Neural cell (in vitro differentiated cells): Measurements from ENCODE around the gene RNF113A. TPM values are rescaled to one million over a fixed set of nuclear protein-coding genes. Genes with fewer than 3 reads are reported as not detected.
"Not testable (repeated sequence)": the region's sequence is repeated elsewhere in the genome, so short reads cannot be mapped to it uniquely, and the experiment has no call there.

ENCODE experiments used
- H2AFZ ChIP-seq: fragments of 200-600, 300-800 bp; sonication (generic), shearing (Covaris generic); 2 replicates; pipeline ENCODE4 v1.6.0; 2014; ENCODE audit warnings: low read depth, mild to moderate bottlenecking, antibody characterized with exemption, low read length, moderate library complexity
- H3F3A ChIP-seq: fragments of 200-600 bp; shearing (Covaris generic); 2 replicates; pipeline ENCODE4 v1.6.1; 2016; ENCODE audit warnings: mild to moderate bottlenecking, moderate library complexity, mixed read lengths, antibody characterized with exemption, low read length; ENCODE audit not compliant: insufficient read depth, poor library complexity, severe bottlenecking
- H3K27ac ChIP-seq: fragments of 200-600, 300-800 bp; sonication (generic), shearing (Covaris generic); 2 replicates; pipeline ENCODE4 v1.5.1; 2014; ENCODE audit warnings: mild to moderate bottlenecking, low read length, moderate library complexity
- H3K27me3 ChIP-seq: fragments of 300-800, 200-600 bp; sonication (generic), shearing (Covaris generic); 2 replicates; pipeline ENCODE4 v1.6.0; 2014; ENCODE audit warnings: mild to moderate bottlenecking, low read depth, low read length, moderate library complexity; ENCODE audit not compliant: insufficient read depth
- H3K36me3 ChIP-seq: fragments of 300-800, 200-600 bp; sonication (generic), shearing (Covaris generic); 2 replicates; pipeline ENCODE4 v1.5.1; 2014; ENCODE audit warnings: mild to moderate bottlenecking, antibody characterized with exemption, low read length, moderate library complexity; ENCODE audit not compliant: insufficient read depth
- H3K4me2 ChIP-seq: fragments of 300-800, 200-600 bp; sonication (generic), shearing (Covaris generic); 2 replicates; pipeline ENCODE4 v1.6.0; 2014; ENCODE audit warnings: mild to moderate bottlenecking, low read length
- H3K4me3 ChIP-seq: fragments of 300-800, 200-600 bp; sonication (generic), shearing (Covaris generic); 2 replicates; pipeline ENCODE4 v1.5.1; 2014; ENCODE audit warnings: mild to moderate bottlenecking, low read length, moderate library complexity
- H3K79me2 ChIP-seq: fragments of 200-600 bp; shearing (Covaris generic); replicated peaks from 2 replicates; pipeline ENCODE4 v1.6.0; 2014; ENCODE audit warnings: mild to moderate bottlenecking, low read length, moderate library complexity; ENCODE audit not compliant: insufficient read depth
- H3K9ac ChIP-seq: fragments of 300-800, 200-600 bp; sonication (generic), shearing (Covaris generic); 2 replicates; pipeline ENCODE4 v1.6.1; 2016; ENCODE audit warnings: mild to moderate bottlenecking, low read length, mixed read lengths
- H3K9me2 ChIP-seq: fragments of 200-600 bp; shearing (Covaris generic); 2 replicates; pipeline ENCODE4 v1.6.1; 2016; ENCODE audit warnings: mild to moderate bottlenecking, low read length, mixed read lengths; ENCODE audit not compliant: insufficient read depth
- H3K9me3 ChIP-seq: fragments of 200-600, 300-800 bp; sonication (generic), shearing (Covaris generic); 2 replicates; pipeline ENCODE4 v1.6.1; 2016; ENCODE audit warnings: mild to moderate bottlenecking, mixed run types, low read length, moderate library complexity, mixed read lengths
- H4K20me1 ChIP-seq: fragments of 200-600 bp; shearing (Covaris generic); 2 replicates; pipeline ENCODE4 v1.6.1; 2016; ENCODE audit warnings: mild to moderate bottlenecking, mixed run types; ENCODE audit not compliant: insufficient read depth
- EP300 ChIP-seq: fragments of 450-650 bp; conservative IDR thresholded peaks from 2 replicates; pipeline ENCODE4 v1.6.1; 2014; ENCODE audit warnings: antibody characterized with exemption, mild to moderate bottlenecking, moderate library complexity; ENCODE audit not compliant: poor library complexity, severe bottlenecking
- EZH2 ChIP-seq: fragments of 200-600, 300-800 bp; shearing (Covaris generic), sonication (generic); IDR thresholded peaks from 2 replicates; pipeline ENCODE4 v1.6.1; 2014; ENCODE audit warnings: antibody characterized with exemption, low read length, borderline replicate concordance, mild to moderate bottlenecking; ENCODE audit not compliant: insufficient read depth, poor library complexity, severe bottlenecking
- MXI1 ChIP-seq: fragments of 450-650 bp; conservative IDR thresholded peaks from 2 replicates; pipeline ENCODE4 v1.6.1; 2014; ENCODE audit warnings: antibody characterized with exemption, mild to moderate bottlenecking; ENCODE audit not compliant: poor library complexity, severe bottlenecking
- POLR2AphosphoS5 ChIP-seq: IDR thresholded peaks from 2 replicates; pipeline ENCODE4 v1.6.1; 2012
- RAD21 ChIP-seq: fragments of 450-650 bp; conservative IDR thresholded peaks from 2 replicates; pipeline ENCODE4 v1.6.1; 2014; ENCODE audit warnings: antibody characterized with exemption, mild to moderate bottlenecking, moderate library complexity
- SMC3 ChIP-seq: fragments of 450-650 bp; conservative IDR thresholded peaks from 2 replicates; pipeline ENCODE4 v1.6.1; 2014; ENCODE audit warnings: antibody characterized with exemption, mild to moderate bottlenecking, moderate library complexity; ENCODE audit not compliant: poor library complexity
- TAF1 ChIP-seq: IDR thresholded peaks from 2 replicates; pipeline ENCODE4 v1.6.1; 2012; ENCODE audit warnings: low read depth
- polyA plus RNA-seq: library from polyadenylated mRNA; depleted of rRNA; stranded (reverse); fragments of >200 nt; gene quantifications from 2 replicates; pipeline ENCODE4 v1.2.3, GENCODE V29; 2014
- TF ChIP-seq, protein P1 (sequence below): IDR thresholded peaks from 2 replicates; pipeline ENCODE4 v1.6.1; 2012; ENCODE audit warnings: borderline replicate concordance
- TF ChIP-seq, protein P2 (sequence below): fragments of 450-650 bp; IDR thresholded peaks from 2 replicates; pipeline ENCODE4 v1.5.1; 2014; ENCODE audit warnings: antibody characterized with exemption, mild to moderate bottlenecking, moderate library complexity; ENCODE audit not compliant: poor library complexity, severe bottlenecking

Gene RNF113A
- polyA plus RNA-seq, 1 donor from 2014 or later, result 27.2 TPM

DNA sequence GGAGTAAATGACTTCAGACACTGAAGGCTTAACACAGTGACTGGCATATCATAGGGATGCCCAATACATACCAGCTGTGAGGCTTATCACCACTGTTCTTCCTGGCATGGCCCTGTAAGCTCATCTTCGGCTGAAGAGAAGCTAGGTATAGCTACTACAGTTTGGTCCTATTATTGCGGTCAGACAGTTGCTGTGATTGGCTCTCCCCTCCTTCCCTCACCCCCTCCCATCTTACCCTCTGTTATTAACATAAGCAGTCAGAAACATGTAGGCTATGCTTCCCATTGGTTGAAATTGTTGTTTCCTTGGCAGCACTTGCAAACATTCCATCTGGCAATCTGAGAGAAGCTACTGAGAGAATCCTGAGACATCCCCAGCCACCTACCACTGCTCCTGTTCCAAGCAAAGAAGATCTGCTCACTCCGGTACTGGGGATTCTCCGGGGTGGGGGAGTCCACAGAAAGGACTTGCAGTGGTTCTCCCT lies 24.4 kb upstream of the RNF113A start, which contains the start of gene AKAP14:
Gene AKAP14 (plus strand): TSS at position 51 of the 484 bp plus-strand sequence. CDS start 7,331 bp downstream, outside the sequence.
- H3K36me3 ChIP-seq, result no peaks in the 10 kb centered on the region
- TF ChIP-seq EZH2, result no peak
- TF ChIP-seq, protein P1, sequence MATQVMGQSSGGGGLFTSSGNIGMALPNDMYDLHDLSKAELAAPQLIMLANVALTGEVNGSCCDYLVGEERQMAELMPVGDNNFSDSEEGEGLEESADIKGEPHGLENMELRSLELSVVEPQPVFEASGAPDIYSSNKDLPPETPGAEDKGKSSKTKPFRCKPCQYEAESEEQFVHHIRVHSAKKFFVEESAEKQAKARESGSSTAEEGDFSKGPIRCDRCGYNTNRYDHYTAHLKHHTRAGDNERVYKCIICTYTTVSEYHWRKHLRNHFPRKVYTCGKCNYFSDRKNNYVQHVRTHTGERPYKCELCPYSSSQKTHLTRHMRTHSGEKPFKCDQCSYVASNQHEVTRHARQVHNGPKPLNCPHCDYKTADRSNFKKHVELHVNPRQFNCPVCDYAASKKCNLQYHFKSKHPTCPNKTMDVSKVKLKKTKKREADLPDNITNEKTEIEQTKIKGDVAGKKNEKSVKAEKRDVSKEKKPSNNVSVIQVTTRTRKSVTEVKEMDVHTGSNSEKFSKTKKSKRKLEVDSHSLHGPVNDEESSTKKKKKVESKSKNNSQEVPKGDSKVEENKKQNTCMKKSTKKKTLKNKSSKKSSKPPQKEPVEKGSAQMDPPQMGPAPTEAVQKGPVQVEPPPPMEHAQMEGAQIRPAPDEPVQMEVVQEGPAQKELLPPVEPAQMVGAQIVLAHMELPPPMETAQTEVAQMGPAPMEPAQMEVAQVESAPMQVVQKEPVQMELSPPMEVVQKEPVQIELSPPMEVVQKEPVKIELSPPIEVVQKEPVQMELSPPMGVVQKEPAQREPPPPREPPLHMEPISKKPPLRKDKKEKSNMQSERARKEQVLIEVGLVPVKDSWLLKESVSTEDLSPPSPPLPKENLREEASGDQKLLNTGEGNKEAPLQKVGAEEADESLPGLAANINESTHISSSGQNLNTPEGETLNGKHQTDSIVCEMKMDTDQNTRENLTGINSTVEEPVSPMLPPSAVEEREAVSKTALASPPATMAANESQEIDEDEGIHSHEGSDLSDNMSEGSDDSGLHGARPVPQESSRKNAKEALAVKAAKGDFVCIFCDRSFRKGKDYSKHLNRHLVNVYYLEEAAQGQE, result no peak
- TF ChIP-seq EP300, result no peak
- TF ChIP-seq, protein P2, sequence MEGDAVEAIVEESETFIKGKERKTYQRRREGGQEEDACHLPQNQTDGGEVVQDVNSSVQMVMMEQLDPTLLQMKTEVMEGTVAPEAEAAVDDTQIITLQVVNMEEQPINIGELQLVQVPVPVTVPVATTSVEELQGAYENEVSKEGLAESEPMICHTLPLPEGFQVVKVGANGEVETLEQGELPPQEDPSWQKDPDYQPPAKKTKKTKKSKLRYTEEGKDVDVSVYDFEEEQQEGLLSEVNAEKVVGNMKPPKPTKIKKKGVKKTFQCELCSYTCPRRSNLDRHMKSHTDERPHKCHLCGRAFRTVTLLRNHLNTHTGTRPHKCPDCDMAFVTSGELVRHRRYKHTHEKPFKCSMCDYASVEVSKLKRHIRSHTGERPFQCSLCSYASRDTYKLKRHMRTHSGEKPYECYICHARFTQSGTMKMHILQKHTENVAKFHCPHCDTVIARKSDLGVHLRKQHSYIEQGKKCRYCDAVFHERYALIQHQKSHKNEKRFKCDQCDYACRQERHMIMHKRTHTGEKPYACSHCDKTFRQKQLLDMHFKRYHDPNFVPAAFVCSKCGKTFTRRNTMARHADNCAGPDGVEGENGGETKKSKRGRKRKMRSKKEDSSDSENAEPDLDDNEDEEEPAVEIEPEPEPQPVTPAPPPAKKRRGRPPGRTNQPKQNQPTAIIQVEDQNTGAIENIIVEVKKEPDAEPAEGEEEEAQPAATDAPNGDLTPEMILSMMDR, result no peak
- no peak for TF ChIP-seq POLR2AphosphoS5
- no peak for TF ChIP-seq SMC3
- no peak for TF ChIP-seq TAF1
- no peak for TF ChIP-seq MXI1
- TF ChIP-seq RAD21, result no peak
- H3K9me2 ChIP-seq, result no peaks in the 10 kb centered on the region
- H3K4me3 ChIP-seq, result no peak within 1 kb of the TSS
- H3K9ac ChIP-seq, result no peak within 1 kb of the TSS
- no peaks in the 10 kb centered on the region for H3K79me2 ChIP-seq
- no peaks in the 10 kb centered on the region for H3K27me3 ChIP-seq
- no peak within 1 kb of the TSS for H2AFZ ChIP-seq
- H3K9me3 ChIP-seq, result no peaks in the 10 kb centered on the region
- H3K27ac ChIP-seq, result no peak within 1 kb of the TSS
- H3K4me2 ChIP-seq, result no peak within 1 kb of the TSS
- H4K20me1 ChIP-seq, result no peaks in the 10 kb centered on the region
- no peaks in the 10 kb centered on the region for H3F3A ChIP-seq

DNA sequence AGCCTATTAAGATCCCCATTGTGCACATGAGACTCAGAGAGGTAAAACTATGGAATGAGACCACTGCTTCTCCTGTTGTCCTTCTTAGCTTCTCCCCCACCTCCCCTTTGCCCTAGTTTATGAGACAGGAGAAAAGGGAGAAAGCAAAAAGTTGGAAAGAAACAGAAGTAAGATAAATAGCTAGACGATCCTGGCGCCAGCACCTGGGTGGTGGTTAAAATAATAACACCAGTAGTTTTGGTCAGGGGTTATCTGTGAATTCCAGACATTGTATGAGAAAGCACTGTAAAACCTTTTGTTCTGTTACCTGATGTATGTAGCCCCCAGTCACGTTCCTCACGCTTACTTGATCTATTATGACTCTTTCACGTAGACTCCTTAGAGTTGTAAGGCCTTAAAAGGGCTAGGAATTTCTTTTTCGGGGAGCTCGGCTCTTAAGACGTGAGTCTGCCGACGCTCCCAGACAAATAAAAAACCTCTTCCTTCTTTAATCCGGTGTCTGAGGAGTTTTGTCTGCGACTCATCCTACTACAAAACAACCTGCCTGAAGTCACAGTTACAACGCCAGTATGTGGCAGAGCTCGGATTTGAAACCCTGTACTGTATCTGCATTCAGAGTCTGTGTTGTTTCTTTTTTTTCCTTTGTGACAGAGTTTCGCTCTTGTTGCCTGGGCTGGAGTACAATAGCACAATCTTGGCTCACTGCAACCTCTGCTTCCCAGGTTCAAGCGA lies 20.6 kb upstream of the RNF113A start:
- H3K27me3 ChIP-seq, H3K36me3 ChIP-seq, H3K79me2 ChIP-seq, H3F3A ChIP-seq, H3K9me2 ChIP-seq, H3K9ac ChIP-seq, H3K27ac ChIP-seq, H3K9me3 ChIP-seq, H3K4me3 ChIP-seq, H4K20me1 ChIP-seq, H2AFZ ChIP-seq, H3K4me2 ChIP-seq: not testable (repeated sequence)

DNA sequence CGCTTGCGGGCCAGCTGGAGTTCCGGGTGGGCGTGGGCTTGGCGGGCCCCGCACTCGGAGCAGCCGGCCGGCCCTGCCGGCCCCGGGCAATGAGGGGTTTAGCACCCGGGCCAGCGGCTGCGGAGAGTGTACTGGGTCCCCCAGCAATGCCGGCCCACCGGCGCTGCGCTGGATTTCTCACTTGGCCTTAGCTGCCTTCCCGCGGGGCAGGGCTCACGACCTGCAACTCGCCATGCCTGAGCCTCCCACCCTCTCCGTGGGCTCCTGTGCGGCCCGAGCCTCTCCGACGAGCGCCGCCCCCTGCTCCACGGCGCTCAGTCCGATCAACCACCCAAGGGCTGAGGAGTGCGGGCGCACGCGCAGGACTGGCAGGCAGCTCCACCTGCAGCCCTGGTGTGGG lies 19.1 kb upstream of the RNF113A start:
- not testable (repeated sequence) for H3K9ac ChIP-seq, H3K36me3 ChIP-seq, H3K27me3 ChIP-seq, H4K20me1 ChIP-seq, H3K79me2 ChIP-seq, H2AFZ ChIP-seq, H3F3A ChIP-seq, H3K4me3 ChIP-seq, H3K9me3 ChIP-seq, H3K9me2 ChIP-seq, H3K27ac ChIP-seq, H3K4me2 ChIP-seq
